ENCODE measurements around the gene TDRD1.

Gene TDRD1

DNA sequence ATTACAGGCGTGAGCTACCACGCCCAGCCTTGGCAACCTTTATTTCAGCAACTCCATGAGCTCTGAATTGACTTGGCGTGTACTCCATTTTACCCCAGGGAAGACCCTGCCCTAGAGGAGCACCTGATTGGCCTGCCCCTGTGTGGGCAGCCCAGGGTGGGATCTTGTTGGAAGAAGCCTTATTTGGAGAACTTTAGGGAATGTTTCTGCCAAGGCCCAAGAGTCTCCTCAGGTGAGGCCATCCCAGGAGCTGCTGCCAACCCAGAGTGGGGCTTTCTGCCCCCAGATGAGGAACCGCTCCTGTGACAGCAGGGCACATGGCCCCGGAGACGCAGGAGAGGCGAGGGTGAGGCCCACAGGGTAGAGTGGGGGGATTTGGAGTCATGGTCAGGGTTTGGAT is 101.9 kb downstream of the TDRD1 start:
- Histone ChIP-seq H3F3A (ENCODE audit: control insufficient read depth, insufficient read depth) (no peaks in the 10 kb centered on the region), H3K9me3 (ENCODE audit: control insufficient read depth, insufficient read depth, low read length) (no peaks in the 10 kb centered on the region), H3K9me2 (replicated peaks; ENCODE audit: control insufficient read depth, low read length) (no peaks in the 10 kb centered on the region), H4K20me1 (ENCODE audit: control insufficient read depth, insufficient read depth, low read depth, low read length) (no peaks in the 10 kb centered on the region), H3K36me3 (ENCODE audit: control insufficient read depth, low read length) (no peaks in the 10 kb centered on the region), H3K4me2 (ENCODE audit: low read length) (no peak overlapping the region), H3K27ac (ENCODE audit: low read depth, low read length) (no peak overlapping the region), H3K79me2 (ENCODE audit: control insufficient read depth, low read length) (no peaks in the 10 kb centered on the region), H3K4me3 (ENCODE audit: low read length) (no peak overlapping the region), H3K27me3 (ENCODE audit: control insufficient read depth, low read length) (no peaks in the 10 kb centered on the region), H3K4me1 (ENCODE audit: control insufficient read depth, low read length) (no peaks in the 10 kb centered on the region)
- no peak for TF ChIP-seq EZH2phosphoT487 (IDR thresholded peaks at IDR 0.05; ENCODE audit: borderline replicate concordance, low read length)
- no peak for TF ChIP-seq CTCF (IDR thresholded peaks at IDR 0.05; ENCODE audit: low read depth, low read length, poor library complexity, severe bottlenecking)

GRCh38 chr10:114281461-114281860 is 102.3 kb downstream of the TDRD1 start:
- H3K27ac ChIP-seq (ENCODE audit: low read depth, low read length), result no peak overlapping the region
- H3K4me2 ChIP-seq (ENCODE audit: low read length), result no peak overlapping the region
- H3K27me3 ChIP-seq (ENCODE audit: control insufficient read depth, low read length), result no peaks in the 10 kb centered on the region
- no peaks in the 10 kb centered on the region for H3K9me2 ChIP-seq (replicated peaks; ENCODE audit: control insufficient read depth, low read length)
- no peaks in the 10 kb centered on the region for H3K9me3 ChIP-seq (ENCODE audit: control insufficient read depth, insufficient read depth, low read length)
- no peak for TF ChIP-seq CTCF (IDR thresholded peaks at IDR 0.05; ENCODE audit: low read depth, low read length, poor library complexity, severe bottlenecking)
- TF ChIP-seq EZH2phosphoT487 (IDR thresholded peaks at IDR 0.05; ENCODE audit: borderline replicate concordance, low read length), result no peak
- no peaks in the 10 kb centered on the region for H3K36me3 ChIP-seq (ENCODE audit: control insufficient read depth, low read length)
- H3K4me1 ChIP-seq (ENCODE audit: control insufficient read depth, low read length), result no peaks in the 10 kb centered on the region
- H3F3A ChIP-seq (ENCODE audit: control insufficient read depth, insufficient read depth), result no peaks in the 10 kb centered on the region
- no peaks in the 10 kb centered on the region for H4K20me1 ChIP-seq (ENCODE audit: control insufficient read depth, insufficient read depth, low read depth, low read length)
- H3K79me2 ChIP-seq (ENCODE audit: control insufficient read depth, low read length), result no peaks in the 10 kb centered on the region
- H3K4me3 ChIP-seq (ENCODE audit: low read length), result no peak overlapping the region
